KBM-7 (cell line): ENCODE data around the gene PPP2R2B.
A peak's percentile ranks its signal among the peaks of the same experiment; 100 is the strongest.

Experiments used
- DNase-seq: peaks from one replicate; pipeline ENCODE4 v3.0.0-alpha.2; 2015
- in situ Hi-C: fragments of 300-500 bp; cut with MboI; formaldehyde crosslinking; loops from 2 replicates; pipeline ENCODE4 v1.14.3; 2020; ENCODE audit warnings: low sequenced_read_pairs, low pct_unique_long_range_greater_than_20kb, mixed read lengths

PPP2R2B gene

DNA sequence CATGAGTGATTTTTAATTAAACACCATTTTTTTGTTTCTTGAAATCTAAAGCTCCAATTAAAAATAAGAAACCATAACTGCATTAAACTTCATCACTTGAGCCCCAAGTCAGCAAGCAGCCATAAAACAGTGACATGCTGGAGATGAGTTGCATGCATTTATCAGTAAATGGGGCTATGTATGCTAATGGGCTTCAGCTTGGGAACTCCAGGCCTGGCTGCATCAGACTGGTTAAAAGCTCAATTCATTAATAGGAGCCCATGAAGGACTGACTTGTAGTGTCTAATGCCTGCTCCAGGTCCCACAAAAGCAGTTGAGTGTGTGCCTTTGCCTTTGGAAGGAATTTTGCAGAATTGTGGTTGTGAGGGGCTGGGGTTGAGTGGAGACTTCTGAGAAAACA lies 328.9 kb downstream of the PPP2R2B start:
- in situ Hi-C loops: loop anchor here (10.0 to 25.0 kb wide), 2 partner anchors 415 to 638 kb away; no protein-coding TSS in a partner anchor
- no peak for DNase-seq

DNA sequence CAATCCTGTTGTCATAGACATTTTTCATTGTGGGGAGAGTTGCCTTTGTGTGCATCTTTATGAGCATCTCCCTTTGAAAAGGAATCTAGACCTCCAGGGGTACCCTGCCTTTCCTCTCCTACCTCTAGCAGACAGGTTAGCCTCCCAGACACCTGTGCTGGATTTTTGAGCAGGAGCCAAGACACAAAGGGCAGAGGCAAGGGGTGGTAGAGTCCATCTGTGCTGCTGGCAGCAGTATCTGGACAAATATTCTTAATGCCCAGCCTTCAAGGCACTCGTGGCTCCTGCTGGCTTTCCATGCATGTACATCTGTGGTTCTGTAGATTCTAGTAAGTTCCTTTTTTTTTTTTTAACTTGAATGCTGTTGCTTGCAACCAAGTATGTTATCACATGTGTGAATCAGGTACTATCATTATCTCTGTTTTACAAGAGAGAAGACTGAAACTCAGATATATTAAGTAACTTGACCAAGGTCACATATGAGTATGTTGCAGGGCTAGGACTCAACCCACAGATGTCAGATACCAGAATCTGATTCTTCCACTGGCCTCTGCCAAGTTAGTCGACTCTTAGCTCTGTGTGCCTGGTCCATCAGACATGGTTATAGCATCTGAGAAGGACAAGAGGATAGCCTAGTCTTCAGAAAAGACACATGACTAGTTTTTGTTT lies 329.6 kb downstream of the PPP2R2B start:
- in situ Hi-C loops: loop anchor here (10.0 to 25.0 kb wide), 2 partner anchors 416 to 638 kb away; no protein-coding TSS in a partner anchor
- no peak for DNase-seq

DNA sequence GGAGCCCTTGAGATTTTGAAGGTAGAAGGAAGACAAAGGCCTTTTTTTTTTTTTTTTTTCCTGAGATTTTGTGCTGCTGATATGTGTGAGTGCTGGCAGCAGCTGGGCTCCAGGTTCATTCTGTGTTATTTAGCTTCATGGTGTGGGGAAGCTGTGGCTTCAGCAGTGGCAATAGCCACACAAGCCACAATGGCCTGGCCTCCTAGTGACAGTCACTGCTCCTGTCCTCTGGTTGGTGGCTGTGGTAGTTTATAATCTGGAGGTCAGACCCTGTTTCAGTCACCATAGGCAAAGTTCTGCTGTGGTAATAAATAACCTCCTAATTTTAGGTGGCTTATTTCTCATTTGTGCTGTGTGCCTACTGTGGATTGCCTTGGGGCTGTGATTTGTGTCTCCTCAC lies 334.3 kb downstream of the PPP2R2B start:
- DNase-seq: no peak
- in situ Hi-C loops: loop anchor here (10.0 to 25.0 kb wide), 2 partner anchors 421 to 643 kb away; no protein-coding TSS in a partner anchor

GRCh38 chr5:146541958-146542849 lies 336.4 kb downstream of the PPP2R2B start:
- in situ Hi-C loops: loop anchor here (10.0 to 25.0 kb wide), 2 partner anchors 423 to 645 kb away; no protein-coding TSS in a partner anchor
- peak; percentile 78 for DNase-seq

- in situ Hi-C loops: loop anchor here (10.0 to 25.0 kb wide), 2 partner anchors 424 to 647 kb away; no protein-coding TSS in a partner anchor
These were observed 338.1 kb downstream of the PPP2R2B start for GRCh38 chr5:146540414-146540813.

DNA sequence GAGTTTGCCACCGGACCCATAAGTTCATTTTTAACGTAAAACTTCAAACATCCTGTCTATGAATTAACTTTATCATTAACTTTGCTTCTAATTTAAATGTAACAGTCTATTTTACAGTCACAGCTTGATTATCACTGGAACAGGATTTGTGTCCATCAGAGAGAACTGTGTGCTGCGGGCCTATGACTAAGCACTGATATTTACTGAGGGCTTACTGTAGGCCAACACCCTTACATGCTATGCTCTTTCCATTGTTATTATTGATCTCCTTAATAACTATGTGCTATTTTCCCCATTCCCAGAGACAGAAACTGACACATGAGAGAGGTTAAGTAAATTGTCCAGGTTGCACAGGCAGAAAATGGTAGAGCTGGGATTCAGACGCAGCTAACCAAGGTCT lies 338.6 kb downstream of the PPP2R2B start:
- no peak for DNase-seq
- in situ Hi-C loops: loop anchor here (10.0 to 25.0 kb wide), 2 partner anchors 425 to 647 kb away; no protein-coding TSS in a partner anchor

More at GRCh38 chr5:146540414-146540813, 338.1 kb downstream of the PPP2R2B start:
- DNase-seq: no peak

DNA sequence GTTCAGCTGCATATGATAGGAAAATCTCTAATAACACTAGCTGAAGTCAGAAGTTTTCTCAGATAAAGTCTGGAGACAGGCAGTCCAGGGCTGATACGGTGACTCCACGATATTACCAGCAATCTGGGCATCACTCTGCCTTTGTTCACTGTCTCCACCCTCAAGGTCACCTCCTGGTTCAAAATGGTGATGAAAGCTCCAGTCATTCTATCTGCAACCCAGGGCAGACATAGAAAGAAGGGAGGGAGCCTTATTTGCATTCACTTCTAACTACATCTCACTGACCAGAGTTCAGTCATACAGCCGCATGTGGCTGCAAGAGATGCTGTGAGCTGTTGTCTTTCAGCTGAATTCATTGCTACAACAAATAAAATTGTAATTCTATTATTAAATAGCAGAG lies 340.1 kb downstream of the PPP2R2B start:
- DNase-seq: no peak
- in situ Hi-C loops: loop anchor here (25.0 kb wide), 1 partner anchor 649 kb away; no protein-coding TSS in a partner anchor

GRCh38 chr5:146533882-146534281 lies 344.7 kb downstream of the PPP2R2B start:
- no peak for DNase-seq
- in situ Hi-C loops: loop anchor here (25.0 kb wide), 1 partner anchor 653 kb away; no protein-coding TSS in a partner anchor

- in situ Hi-C loops: loop anchor here (25.0 kb wide), 1 partner anchor 654 kb away; no protein-coding TSS in a partner anchor
- DNase-seq: peak; percentile 69
These were observed 345.2 kb downstream of the PPP2R2B start for GRCh38 chr5:146533260-146533857.
